Nucleus accumbens (tissue), 56 donors: ENCODE results near the gene ARL4A.
"Not testable (repeated sequence)": the region's sequence is repeated elsewhere in the genome, so short reads cannot be mapped to it uniquely, and the experiment has no call there.

ENCODE experiments used
- DNase-seq, 56 donors: peaks; one replicate each; lab custom pipeline; 2025; lab: John Stamatoyannopoulos, UW

ARL4A gene

GRCh38 chr7:12661581-12661980, 25.9 kb upstream of the ARL4A start:
- no peak for DNase-seq

GRCh38 chr7:12670000-12670729, 17.3 kb upstream of the ARL4A start:
- DNase-seq: no peak

GRCh38 chr7:12670743-12671520, 16.5 kb upstream of the ARL4A start:
- DNase-seq: no peak

DNA sequence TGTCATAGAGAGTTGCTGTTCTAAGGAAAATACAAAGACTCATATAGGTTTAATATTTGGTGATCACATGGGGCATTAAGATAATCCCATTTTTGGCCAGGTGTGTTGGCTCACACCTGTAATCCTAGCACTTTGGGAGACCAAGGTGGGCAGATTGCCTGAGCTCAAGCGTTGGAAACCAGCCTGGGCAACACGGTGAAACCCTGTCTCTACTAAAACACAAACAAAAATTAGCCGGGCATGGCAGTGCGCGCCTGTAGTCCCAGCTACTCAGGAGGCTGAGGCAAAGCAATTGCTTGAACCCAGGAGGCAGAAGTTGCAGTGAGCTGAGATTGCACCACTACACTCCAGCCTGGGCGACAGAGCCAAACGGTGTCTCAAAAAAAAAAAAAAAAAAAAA, 14.0 kb upstream of the ARL4A start:
- not testable (repeated sequence) for DNase-seq

GRCh38 chr7:12674053-12674452, 13.4 kb upstream of the ARL4A start:
- DNase-seq: no peak

DNA sequence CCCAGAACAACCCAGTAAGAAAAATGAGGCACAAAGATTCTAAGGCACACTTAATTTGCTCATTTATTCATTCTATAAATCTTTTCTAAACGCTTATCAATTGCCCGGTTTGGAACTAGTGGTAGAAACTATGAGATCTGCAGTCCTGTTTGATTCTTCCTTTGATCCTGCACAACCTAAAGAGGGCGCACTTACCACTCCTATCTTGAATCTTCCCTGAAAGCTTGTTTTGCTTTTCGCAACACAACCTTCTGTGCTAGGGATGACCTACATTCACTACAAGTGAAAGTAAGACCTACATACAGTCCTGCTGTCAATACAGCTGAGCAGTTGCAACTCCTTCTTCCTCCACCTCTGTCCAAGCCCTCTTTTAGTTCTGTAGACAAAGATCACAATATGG, 12.6 kb upstream of the ARL4A start:
- DNase-seq: no peak

DNA sequence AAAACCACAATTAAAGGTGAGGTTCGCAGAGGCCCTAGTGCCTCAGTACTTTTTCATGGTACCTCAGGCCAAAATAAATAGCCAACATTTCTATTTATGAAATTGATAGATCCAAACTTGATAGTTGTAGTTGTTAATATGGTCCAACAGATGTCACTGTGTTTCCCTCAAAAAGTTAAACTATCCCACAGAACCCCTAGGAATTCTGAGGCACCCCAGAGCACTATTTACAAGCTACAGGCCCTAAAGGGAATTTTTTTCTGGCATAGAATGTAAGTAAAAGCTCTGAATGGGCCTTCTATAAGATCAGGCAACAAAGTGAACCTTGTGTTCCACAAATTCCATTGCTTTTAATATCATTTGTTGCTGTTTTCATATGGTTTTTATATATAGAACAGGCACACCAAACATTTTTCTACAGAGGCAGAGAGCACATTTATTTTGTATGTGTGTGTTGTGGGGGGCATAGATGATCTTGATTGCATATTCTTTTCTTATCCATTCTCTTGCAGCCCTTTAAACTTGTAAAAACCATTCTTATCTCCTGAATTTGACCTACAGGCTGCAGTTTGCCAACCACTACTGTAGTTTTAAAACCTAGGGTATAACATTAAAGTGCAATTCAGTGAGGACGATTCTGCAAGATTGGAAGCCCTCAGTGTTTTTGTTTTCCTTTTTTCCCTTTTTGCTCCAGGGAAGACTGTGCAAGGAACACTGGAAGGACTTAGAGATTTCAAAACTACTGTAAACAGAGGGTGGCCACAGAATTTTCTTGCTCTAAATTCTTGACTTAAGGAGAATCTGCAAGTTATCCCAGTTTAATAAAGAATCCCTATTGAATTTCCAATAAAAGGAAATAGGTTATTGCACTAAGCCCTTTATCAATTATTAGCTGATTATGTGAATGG, 3.5 kb upstream of the ARL4A start:
- DNase-seq: no peak

DNA sequence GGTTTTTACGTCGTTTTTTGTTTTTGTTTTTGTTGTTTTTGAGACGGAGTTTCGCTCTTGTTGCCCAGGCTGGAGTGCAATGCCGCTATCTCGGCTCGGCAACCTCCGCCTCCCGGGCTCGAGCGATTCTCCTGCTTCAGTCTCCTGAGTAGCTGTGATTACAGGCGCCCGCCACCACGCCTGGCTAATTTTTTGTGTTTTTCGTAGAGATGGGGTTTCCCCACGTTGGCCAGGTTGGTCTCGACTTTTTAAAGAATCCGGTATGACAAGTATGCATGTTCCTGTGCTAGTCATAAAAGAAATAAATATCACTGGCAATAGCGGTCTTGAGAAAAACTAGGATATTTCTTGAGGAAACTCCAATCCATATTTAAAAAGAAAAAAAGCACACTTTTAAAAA, 2.7 kb upstream of the ARL4A start:
- DNase-seq: no peak

DNA sequence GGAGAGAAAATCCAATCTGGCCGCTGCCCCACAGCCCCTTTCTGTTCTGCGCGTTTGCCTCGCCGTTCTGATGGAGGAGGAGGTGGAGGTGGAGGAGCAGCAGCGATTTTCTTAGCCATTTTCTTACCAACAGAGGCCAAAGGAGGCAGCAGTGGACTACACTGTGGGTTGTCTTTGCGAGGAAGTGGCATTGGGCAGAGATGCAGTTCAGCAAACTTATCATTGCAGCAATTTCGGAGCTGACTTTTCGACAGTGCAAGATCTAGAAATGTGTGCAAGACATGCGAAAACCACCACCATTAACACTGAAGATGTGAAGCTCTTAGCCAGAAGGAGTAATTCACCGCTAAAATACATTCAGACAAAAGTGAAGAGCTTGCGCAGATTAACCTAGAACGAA, 1.9 kb upstream of the ARL4A start:
- peak in 24 of 56 donors; percentile 1 to 38 (median 8) for DNase-seq

- peak; percentile 9 to 93 (median 78) for DNase-seq
Measured at GRCh38 chr7:12686234-12686890, 1.1 kb upstream of the ARL4A start.

DNA sequence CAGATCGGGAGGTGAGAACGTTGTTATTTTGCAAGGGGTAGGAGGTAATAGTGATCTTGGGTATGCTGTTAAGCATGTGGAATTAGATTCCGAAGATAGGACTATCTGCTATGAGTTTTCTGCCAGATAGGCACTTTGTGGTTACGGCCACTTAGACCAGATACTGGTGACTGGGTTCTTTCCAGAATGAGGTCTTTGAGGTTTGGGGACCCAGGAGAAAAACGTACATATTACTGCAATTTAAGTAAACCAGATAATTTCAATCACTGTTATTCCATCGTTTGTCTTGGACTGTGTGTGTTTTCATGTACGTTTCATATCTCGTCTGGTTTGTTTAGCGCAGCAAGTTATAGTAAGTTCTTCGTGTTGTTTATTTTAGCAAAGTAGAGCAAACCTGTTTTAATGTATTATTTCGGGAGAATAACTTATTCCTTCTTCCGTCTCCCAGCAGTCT, 312 bp downstream of the ARL4A start:
- no peak for DNase-seq

GRCh38 chr7:12688485-12689170, 1.2 kb downstream of the ARL4A start:
- not testable (repeated sequence) for DNase-seq

- DNase-seq: no peak
Measured at GRCh38 chr7:12689451-12689850, 2.0 kb downstream of the ARL4A start.

DNA sequence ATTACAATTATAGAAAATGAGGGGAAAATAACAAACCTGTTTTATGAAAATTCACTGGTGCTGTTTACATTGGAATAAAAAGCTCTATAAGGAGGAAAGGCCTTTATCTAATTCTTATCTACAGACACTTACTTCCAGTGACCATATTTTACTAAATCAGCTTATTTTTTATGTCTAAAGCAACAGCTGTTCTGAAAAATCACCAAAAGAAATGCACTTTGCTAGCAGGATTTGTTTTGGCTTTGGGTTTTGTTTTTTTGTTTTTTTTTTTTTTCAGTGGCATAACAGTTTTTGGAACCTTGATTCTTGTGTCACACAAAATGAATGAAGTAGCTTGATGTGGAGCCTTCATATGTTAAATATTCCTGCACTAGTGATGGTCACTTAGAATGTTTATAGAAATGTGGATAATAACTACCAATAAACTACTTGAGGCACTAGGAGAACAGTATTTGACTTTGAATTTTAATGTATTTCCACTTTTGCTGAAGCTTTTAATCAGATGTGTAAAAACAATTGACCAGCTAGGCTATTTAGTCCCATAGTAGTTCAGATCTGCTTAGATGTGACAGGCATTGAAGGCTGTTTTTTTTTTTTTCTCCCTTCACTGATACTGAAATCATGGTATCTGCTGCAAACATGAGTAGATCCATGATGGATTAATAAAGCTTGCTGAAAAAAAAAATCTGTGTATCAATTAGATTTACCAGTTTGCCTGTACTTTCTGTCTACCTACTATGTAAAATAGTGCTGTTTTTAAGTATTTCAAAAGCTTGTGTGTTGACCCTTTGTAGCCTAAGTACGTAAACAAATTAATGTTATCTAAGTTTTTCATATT, 2.8 kb downstream of the ARL4A start:
- no peak for DNase-seq

- DNase-seq: not testable (repeated sequence)
Measured at GRCh38 chr7:12691388-12691787, 4.0 kb downstream of the ARL4A start.

- DNase-seq: no peak
Measured at GRCh38 chr7:12692035-12692434, 4.6 kb downstream of the ARL4A start.

- no peak for DNase-seq
Measured at GRCh38 chr7:12692479-12693259, 5.2 kb downstream of the ARL4A start.

DNA sequence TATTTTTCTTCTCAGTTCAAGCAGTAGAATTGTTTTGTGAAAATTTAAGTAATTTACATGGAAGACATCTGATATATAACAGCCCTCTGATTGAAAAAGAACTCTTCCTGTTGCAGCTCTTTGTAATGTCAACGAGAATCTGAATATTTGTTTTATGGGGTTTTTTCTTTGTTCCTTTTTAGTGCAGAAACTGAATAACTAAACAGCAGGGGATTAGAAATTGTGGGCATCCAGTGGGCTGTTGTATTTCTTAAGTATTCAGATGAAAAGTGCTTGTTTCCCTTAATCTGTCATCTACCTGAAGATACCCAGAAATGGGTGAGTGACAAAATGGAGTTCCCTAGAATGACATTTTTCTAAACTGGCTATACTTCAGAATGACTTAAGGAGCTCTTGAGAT, 7.4 kb downstream of the ARL4A start:
- no peak for DNase-seq
